BJ (cell line): Measurements from ENCODE around the gene PRR29. TPM values are rescaled to one million over a fixed set of nuclear protein-coding genes. Genes with fewer than 3 reads are reported as not detected.

Experiments used
- CTCF ChIA-PET: fragments of 350-600 bp; formaldehyde crosslinking; extraction: SDS; loops from one replicate; lab custom pipeline; 2021; ENCODE audit warnings: antibody characterized with exemption, inconsistent platforms; lab: Yijun Ruan, JAX
- POLR2A ChIA-PET: fragments of 300-600 bp; sonication (Branson Sonifier 250); formaldehyde crosslinking; extraction: SDS; loops from one replicate; lab custom pipeline; 2021; ENCODE audit warnings: antibody characterized with exemption; lab: Charles Lee
- DNase-seq: peaks from one replicate; pipeline ENCODE4 v3.0.0-alpha.2; 2011; ENCODE audit warnings: low read depth
- H3K27me3 ChIP-seq: 2 replicates; pipeline ENCODE4 v1.6.0; 2011; ENCODE audit warnings: low read length; ENCODE audit not compliant: control insufficient read depth, insufficient read depth
- H3K36me3 ChIP-seq: 2 replicates; pipeline ENCODE4 v1.5.1; 2011; ENCODE audit warnings: low read length; ENCODE audit not compliant: control insufficient read depth, insufficient read depth
- H3K4me3 ChIP-seq: 2 replicates; pipeline ENCODE4 v1.5.1; 2011; ENCODE audit warnings: low read depth, mild to moderate bottlenecking, control low read depth, low read length
- polyA plus RNA-seq: library from polyadenylated mRNA; depleted of rRNA; stranded (reverse); fragments of >200 nt; gene quantifications from 2 replicates; pipeline ENCODE4 v1.2.3, GENCODE V29; 2011
- TF ChIP-seq, protein P1 (sequence below): IDR thresholded peaks from 2 replicates; pipeline ENCODE4 v1.5.1; 2011; ENCODE audit warnings: low read depth, mild to moderate bottlenecking, control low read depth, inconsistent platforms, low read length, moderate library complexity; ENCODE audit not compliant: insufficient read depth

Gene PRR29
- polyA plus RNA-seq, 1 experiment, result 0.21 TPM

DNA sequence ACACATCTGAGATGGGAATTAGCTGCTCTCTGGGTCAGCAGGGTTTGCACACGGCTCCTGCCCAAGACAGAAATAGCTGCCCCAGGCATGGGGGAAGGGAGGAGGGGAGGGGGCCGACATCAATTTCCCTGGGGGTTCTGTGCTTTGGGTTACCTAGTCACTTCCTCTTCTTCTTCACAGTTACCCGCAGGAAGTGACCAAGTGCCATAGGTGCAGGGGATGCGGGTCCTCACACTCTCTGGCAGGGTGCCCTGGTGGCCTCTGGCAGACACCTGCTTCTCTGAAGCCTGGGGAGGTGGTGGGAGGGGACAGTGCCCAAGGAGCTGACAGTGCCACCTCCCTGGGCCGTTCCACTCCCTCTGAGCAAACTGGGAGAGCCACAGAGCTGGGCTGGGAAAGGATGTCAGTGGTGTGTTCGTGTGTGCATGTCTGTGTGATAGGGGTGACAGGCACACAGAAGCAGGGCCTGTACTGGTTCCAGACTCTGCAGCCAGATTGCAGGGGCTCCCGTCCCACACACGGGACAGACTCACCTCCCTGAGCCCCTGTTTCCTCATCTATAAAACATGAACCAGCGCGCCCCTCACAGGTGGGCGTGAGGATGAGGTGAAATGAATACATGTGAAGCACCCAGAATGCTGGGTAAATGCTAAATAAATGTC is 43.6 kb upstream of the PRR29 start:
- H3K27me3 ChIP-seq, result 0 out of 2 replicates have a peak, but pooled peaks cover 1% of the 10 kb centered on the region
- TF ChIP-seq, protein P1, sequence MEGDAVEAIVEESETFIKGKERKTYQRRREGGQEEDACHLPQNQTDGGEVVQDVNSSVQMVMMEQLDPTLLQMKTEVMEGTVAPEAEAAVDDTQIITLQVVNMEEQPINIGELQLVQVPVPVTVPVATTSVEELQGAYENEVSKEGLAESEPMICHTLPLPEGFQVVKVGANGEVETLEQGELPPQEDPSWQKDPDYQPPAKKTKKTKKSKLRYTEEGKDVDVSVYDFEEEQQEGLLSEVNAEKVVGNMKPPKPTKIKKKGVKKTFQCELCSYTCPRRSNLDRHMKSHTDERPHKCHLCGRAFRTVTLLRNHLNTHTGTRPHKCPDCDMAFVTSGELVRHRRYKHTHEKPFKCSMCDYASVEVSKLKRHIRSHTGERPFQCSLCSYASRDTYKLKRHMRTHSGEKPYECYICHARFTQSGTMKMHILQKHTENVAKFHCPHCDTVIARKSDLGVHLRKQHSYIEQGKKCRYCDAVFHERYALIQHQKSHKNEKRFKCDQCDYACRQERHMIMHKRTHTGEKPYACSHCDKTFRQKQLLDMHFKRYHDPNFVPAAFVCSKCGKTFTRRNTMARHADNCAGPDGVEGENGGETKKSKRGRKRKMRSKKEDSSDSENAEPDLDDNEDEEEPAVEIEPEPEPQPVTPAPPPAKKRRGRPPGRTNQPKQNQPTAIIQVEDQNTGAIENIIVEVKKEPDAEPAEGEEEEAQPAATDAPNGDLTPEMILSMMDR, result no peak
- ChIA-PET CTCF (interaction anchor here (2.3 to 3.2 kb wide), 2 partner anchors 8 to 35 kb away, joined by 7 to 28 read pairs; no protein-coding TSS in a partner anchor), POLR2A (no interaction called here)
- H3K36me3 ChIP-seq, result no peaks in the 10 kb centered on the region
- no peak overlapping the region for H3K4me3 ChIP-seq
- no peak for DNase-seq

DNA sequence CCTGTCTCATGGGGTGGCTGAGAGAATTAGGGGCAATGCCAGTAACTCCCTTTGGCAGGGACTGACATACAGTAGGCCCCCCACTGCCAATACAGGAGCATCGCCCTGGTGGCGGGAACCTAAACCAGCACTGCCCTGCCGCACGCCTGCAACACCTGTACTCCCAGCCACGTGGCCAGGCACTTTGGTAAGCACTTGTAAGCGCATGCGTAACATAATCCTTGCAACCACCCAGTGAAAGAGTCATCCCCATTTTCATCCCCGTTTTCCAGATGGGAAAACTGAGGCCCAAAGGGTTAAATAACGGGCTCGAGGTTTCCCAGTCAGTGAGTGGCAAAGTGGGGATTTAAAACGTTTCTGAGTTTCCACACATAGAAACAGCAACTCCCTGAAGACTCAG is 42.9 kb upstream of the PRR29 start:
- no peak for DNase-seq
- ChIA-PET POLR2A (no interaction called here), CTCF (interaction anchor here (2.1 to 3.2 kb wide), 3 partner anchors 9 to 36 kb away, joined by 7 to 28 read pairs (median 7); no protein-coding TSS in a partner anchor)
- no peak overlapping the region for H3K4me3 ChIP-seq
- H3K27me3 ChIP-seq, result 0 out of 2 replicates have a peak, but pooled peaks cover 1% of the 10 kb centered on the region
- TF ChIP-seq, protein P1, result no peak
- H3K36me3 ChIP-seq, result no peaks in the 10 kb centered on the region

DNA sequence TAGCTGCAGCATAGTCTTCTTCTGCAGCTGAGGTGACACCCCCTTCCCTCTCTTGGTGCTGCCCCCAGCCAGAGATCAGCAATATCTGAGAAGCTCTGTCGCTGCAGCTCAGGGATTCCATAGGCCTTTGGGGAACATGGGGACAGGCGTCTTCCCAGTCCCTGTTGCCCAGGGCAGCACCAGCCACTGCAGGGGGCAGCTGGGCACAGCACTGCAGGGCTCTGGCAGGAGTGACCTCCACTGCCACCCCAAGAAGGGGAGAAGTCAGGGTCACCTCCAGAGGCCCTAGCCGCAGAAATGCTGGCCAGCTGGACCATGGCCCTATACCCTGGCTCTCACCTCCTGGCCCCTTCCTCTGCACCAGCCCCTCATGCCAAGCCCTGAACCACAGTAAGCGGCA is 42.4 kb upstream of the PRR29 start:
- TF ChIP-seq, protein P1, result no peak
- H3K4me3 ChIP-seq, result no peak overlapping the region
- ChIA-PET POLR2A (no interaction called here), CTCF (interaction anchor here (1.2 to 3.2 kb wide), 6 partner anchors 9 to 326 kb away, joined by 3 to 28 read pairs (median 6); no protein-coding TSS in a partner anchor)
- no peak for DNase-seq
- H3K27me3 ChIP-seq, result 0 out of 2 replicates have a peak, but pooled peaks cover 1% of the 10 kb centered on the region
- H3K36me3 ChIP-seq, result no peaks in the 10 kb centered on the region

DNA sequence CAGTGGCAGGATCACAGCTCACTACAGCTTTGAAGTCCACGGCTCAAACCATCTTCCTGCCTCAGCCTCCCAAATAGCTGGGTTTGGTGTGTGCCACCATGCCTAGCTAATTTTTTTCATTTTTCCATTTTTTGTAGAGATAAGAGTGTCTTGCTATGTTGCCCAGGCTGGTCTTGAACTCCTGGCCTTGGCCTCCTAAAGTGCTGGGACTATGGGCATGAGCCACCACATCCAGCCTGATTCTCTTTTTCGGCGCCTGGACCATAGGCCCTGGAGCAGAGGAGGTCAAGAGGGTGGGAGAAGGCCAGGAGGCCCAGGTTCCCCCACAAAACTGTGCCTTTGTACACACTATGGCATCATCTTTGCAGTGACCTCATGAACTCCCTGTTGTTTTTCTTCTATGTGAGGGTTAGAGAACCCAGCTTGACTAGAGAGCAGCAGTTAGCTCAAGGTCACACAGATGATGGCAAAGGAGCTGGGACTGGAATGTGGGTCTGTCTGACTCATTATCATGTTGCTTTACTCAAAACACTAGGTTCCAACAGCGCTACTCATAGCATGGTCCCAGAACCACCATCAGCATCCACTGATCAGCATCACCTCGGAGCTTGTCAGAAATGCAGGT is 41.7 kb upstream of the PRR29 start:
- no peaks in the 10 kb centered on the region for H3K36me3 ChIP-seq
- no peak for DNase-seq
- no peak overlapping the region for H3K4me3 ChIP-seq
- 0 out of 2 replicates have a peak, but pooled peaks cover 1% of the 10 kb centered on the region for H3K27me3 ChIP-seq
- POLR2A ChIA-PET, result no interaction called here
- TF ChIP-seq, protein P1, result no peak
- CTCF ChIA-PET, result interaction anchor here (1.2 to 3.2 kb wide), 5 partner anchors 9 to 325 kb away, joined by 3 to 28 read pairs (median 5); no protein-coding TSS in a partner anchor

DNA sequence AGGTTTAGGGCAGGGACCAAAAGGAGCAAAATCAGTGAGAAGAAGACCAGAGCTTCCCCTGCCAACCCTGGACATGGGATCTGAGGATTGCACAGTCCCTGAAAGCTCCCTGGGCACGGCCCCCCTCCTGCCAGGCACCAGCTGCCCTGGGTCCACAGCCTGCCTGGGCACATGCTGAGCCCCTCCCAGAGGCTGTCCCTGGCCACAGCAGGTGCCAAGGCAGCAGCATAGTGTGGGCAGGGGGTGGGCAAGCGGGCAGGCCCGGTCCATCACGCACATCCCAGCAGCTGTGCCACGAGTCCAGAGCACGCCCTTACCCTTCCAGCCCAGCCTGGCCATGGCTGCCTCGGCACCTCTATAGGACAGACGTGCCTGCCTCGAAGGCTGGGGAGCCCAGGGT is 38.1 kb upstream of the PRR29 start:
- no peak for DNase-seq
- CTCF ChIA-PET, result interaction anchor here (0.8 to 1.2 kb wide), 3 partner anchors 9 to 41 kb away, joined by 3 to 4 read pairs (median 4); no protein-coding TSS in a partner anchor
- Histone ChIP-seq H3K27me3 (no peaks in the 10 kb centered on the region; the same call in none of the 2 replicates), H3K36me3 (no peaks in the 10 kb centered on the region), H3K4me3 (no peak overlapping the region)
- TF ChIP-seq, protein P1, result no peak
- POLR2A ChIA-PET, result no interaction called here
